ENCODE data around the gene KNSTRN.

DNA sequence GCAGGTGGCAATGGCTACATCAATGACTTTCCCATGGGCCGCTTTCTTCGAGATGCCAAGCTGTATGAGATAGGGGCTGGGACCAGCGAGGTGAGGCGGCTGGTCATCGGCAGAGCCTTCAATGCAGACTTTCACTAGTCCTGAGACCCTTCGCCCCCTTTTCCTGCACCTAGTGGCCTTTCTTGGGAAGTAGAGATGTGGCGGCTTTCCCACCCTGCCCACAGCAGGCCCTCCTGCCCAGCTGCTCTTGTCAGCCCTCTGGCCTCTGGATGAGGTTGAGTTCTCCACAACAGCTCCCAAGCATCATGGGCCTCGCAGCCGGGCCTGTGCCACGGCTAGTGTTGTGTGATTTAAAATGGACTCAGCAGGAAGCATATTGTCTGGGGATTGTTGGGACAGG lies 35.6 kb downstream of the KNSTRN start:
- no peak for TF ChIP-seq POLR2A (IDR thresholded peaks at IDR 0.05; ENCODE audit: low read depth, low read length)
- no peak for TF ChIP-seq SPI1 (IDR thresholded peaks at IDR 0.05; ENCODE audit: low read depth, low read length)
- TF ChIP-seq POLR2AphosphoS5 (IDR thresholded peaks at IDR 0.05; ENCODE audit: low read depth, low read length) = no peak
- TF ChIP-seq POU2F2 (IDR thresholded peaks at IDR 0.05; ENCODE audit: low read depth, low read length) = no peak
- TF ChIP-seq TAF1 (IDR thresholded peaks at IDR 0.05; ENCODE audit: low read depth, low read length) = no peak
- TF ChIP-seq PAX5 (IDR thresholded peaks at IDR 0.05; ENCODE audit: insufficient read depth, low read length, severe bottlenecking) = no peak
